ENCODE measurements around the gene PUDP.
"Not testable (repeated sequence)": the region's sequence is repeated elsewhere in the genome, so short reads cannot be mapped to it uniquely, and the experiment has no call there.

Gene PUDP

DNA sequence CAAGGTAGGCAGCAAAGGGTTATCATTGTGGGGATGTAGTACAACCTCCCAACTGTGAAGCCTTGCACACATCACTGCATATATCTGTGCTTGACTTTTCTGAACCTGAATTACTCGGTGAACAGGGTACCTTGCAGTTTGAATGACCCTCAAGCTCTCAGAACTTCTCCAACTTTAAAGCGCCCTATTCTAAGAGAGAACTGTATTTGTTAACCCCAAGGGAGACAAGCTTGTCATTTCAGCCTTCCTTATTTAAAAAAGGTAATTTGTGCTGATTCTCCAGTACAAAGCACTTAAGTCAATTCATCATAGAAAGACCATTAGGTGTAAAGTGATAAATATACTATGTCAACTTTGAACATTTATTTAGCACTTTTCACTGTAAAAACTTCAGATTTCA is 122.5 kb downstream of the PUDP start:
- DNase-seq = no peak

DNA sequence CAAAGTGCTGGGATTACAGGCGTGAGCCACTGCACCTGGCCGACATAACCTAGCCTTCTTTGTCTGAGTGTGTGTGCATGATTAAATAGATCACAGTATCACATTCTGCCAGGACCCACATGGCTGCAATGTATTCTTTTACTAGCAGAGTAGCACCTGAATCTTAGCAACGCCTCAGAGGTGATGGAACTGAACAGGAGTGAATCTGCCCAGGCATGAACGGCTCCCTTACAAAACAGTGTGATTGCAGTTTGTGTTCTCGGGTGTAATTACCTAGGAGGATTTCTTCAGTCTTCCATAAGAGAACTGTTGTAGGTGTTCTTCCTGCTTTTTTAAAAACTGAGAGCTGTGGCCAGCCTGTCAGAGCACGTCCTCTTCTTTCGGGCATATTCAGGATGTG is 123.1 kb downstream of the PUDP start:
- no peak for DNase-seq

DNA sequence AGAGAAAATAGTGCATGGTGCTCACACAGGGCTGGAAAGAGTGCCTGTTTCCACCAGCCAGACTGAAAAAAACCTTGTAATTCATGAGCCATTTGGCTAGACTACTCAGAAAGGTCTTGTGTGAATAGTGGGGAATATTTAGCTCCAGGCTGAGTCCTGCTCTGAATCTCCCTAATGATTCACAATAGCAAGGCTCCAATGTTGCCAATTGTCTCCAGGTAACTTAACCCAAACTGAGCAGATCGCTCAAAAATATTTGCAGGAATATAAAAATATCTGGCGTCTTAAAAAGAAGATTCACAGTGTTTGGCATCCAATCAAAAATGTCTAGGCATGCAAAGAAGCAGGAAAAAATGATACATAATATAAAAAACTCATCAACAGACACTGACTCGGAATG is 125.0 kb downstream of the PUDP start:
- not testable (repeated sequence) for DNase-seq

DNA sequence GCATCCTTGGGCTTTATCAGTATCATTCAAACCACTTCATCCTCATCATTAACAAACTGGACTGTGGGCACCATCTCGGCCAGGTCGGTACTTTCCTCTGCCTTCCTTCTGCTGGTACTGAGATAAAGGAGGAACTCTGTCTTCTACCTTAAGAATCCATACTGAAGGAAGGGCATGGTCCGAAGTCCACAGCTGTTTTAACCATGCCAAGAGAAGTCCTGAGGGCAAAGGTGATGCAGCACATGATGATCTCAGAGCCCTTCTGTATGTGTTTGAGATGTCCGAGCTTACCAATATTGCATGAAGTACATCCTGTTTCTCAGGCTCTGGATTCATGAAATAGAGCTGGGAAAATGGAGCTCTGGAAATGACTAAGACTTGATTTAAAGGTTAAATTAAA is 126.0 kb downstream of the PUDP start:
- DNase-seq = no peak

DNA sequence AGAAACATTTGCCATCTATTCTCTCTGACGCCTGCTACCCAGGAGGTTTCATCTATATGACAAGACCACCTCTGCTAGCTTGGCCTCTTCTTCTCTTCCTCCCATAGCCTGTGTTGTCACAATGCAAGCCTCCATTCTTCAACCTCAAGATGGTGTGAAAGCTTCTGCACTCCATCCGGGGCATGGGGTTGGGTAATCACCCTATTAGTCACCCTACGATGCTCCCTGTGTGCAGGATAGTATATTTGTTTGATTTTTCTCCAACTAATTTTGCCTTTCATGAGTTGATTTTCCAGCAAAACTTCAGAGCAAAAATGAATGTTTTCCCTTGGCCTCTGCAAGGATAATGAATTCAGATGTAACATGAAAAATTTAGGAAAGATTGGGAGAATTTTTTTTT is 128.4 kb downstream of the PUDP start:
- DNase-seq = no peak

DNA sequence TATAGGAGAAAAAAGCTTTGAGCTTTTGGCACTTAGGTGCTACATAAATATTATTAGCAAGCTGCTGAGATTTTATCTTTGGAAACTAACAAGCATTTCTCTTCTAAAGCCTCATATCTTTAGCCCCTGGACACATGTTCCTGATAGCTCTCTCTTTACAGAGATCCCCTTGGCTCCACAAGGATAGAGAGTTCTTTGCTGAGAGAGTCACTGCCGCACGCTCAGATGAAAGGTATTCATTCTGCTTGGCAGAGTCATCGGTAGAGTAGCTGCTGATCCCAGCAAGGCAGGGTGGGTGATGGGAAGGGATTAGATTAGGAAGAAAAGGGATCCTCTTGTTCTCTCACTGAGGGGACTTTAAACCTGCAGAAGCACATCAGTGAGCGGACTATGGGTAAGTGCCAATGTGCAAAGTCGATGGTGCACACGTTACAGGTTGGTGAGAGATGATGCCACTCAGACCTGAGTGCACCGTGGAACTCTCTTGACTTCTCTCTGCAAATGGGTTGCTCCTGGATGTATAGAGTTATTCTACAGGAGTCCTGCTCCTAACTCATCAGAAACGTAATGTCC is 135.6 kb downstream of the PUDP start:
- not testable (repeated sequence) for DNase-seq

DNA sequence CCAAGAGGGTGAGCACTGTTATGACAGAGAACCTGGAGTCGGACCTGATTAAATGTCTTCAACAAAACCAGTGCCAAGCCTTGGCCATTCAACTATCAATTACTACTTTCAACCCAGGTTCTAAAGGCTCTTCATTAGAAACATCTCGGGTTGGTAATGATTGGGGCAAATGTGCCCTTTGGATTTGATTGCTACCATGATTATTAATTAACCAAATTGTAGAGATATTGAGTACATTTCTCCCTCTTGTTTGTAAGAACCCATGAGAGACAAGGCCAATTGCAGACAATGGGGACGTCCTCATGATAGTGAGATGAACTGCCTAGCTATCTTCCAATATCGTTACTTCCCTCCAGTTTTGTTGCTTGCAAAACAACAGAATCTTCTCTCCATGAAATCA is 137.1 kb downstream of the PUDP start:
- DNase-seq = not testable (repeated sequence)

DNA sequence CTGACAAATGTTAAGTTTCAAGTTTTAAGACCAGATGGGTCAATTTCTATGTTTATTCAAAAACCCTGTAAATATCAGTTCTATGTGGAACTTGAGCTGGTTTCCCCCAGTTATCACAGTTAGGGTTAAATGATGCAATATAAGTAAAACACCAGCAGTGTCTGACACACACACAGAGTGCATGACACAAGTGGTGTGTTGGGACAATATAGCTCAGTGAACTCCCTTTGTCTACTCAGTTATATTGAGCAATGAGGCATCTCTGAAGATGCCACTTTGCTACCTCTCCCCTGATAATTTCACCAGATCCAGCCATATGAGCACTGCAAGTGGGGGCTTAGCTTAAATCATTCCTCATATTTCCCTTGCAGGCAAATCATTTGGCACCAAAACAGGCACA is 140.6 kb downstream of the PUDP start:
- DNase-seq = not testable (repeated sequence)

All from CD4-positive, alpha-beta T cell treated with Interleukin-10 for 1 hour (primary cell).